Measurements from ENCODE around the gene MFNG.
"Not testable (repeated sequence)": the region's sequence is repeated elsewhere in the genome, so short reads cannot be mapped to it uniquely, and the experiment has no call there.

DNA sequence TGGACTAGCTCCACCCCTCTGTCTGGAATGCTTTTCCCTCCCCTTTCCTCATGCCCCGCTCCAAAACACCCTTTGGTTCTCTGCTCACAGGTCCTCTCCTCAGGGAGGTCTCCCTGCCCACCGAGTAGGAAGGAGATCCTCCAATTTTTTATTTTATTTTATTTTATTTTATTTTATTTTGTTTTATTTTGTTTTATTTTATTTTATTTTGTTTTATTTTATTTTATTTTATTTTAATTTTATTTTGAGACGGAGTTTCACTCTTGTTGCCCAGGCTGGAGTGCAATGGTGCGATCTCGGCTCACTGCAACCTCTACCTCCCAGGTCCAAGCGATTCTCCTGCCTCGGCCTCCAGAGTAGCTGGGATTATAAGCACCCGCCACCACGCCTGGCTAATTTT lies 41.8 kb upstream of the MFNG start:
- TF ChIP-seq, protein P1, sequence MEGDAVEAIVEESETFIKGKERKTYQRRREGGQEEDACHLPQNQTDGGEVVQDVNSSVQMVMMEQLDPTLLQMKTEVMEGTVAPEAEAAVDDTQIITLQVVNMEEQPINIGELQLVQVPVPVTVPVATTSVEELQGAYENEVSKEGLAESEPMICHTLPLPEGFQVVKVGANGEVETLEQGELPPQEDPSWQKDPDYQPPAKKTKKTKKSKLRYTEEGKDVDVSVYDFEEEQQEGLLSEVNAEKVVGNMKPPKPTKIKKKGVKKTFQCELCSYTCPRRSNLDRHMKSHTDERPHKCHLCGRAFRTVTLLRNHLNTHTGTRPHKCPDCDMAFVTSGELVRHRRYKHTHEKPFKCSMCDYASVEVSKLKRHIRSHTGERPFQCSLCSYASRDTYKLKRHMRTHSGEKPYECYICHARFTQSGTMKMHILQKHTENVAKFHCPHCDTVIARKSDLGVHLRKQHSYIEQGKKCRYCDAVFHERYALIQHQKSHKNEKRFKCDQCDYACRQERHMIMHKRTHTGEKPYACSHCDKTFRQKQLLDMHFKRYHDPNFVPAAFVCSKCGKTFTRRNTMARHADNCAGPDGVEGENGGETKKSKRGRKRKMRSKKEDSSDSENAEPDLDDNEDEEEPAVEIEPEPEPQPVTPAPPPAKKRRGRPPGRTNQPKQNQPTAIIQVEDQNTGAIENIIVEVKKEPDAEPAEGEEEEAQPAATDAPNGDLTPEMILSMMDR (IDR thresholded peaks at IDR 0.05): not testable (repeated sequence)
- not testable (repeated sequence) for TF ChIP-seq EP300, POLR2AphosphoS5 (IDR thresholded peaks at IDR 0.05)

Data from upper lobe of left lung (tissue), 4 donors.